Measurements from ENCODE around the gene FNDC3A.

DNA sequence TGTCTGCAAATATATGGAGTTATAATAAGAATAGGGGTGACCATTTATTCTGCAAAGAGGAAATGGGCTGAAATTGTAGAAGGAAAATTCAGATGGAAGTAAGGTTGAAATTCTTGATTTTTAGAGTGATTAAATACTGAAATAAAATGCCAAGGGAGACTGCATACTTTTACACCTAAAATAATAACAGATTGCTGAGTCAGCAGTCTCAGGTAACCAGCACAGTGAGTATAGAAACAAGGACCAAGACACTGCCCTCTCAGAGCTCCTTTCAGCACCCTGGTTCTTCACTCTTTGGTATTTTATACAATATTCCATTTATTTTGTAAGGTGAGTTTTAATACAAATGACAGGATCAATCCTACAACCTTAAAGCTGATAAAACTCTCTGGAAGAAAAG is 195.6 kb downstream of the FNDC3A start:
- TF ChIP-seq, protein P1, sequence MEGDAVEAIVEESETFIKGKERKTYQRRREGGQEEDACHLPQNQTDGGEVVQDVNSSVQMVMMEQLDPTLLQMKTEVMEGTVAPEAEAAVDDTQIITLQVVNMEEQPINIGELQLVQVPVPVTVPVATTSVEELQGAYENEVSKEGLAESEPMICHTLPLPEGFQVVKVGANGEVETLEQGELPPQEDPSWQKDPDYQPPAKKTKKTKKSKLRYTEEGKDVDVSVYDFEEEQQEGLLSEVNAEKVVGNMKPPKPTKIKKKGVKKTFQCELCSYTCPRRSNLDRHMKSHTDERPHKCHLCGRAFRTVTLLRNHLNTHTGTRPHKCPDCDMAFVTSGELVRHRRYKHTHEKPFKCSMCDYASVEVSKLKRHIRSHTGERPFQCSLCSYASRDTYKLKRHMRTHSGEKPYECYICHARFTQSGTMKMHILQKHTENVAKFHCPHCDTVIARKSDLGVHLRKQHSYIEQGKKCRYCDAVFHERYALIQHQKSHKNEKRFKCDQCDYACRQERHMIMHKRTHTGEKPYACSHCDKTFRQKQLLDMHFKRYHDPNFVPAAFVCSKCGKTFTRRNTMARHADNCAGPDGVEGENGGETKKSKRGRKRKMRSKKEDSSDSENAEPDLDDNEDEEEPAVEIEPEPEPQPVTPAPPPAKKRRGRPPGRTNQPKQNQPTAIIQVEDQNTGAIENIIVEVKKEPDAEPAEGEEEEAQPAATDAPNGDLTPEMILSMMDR (conservative IDR thresholded peaks at IDR 0.05) = no peak
- no peak for TF ChIP-seq EZH2 (IDR thresholded peaks at IDR 0.05; ENCODE audit: low read depth)

Measured in PC-9 (cell line).